Measurements from ENCODE around the gene SMIM5. TPM values are rescaled to one million over a fixed set of nuclear protein-coding genes. Genes with fewer than 3 reads are reported as not detected.
A peak's percentile ranks its signal among the peaks of the same experiment; 100 is the strongest.

Gene SMIM5
- total and polyA plus RNA-seq, 2 of the 13 experiments (the other 11 are each of a cell fraction or from before 2014, with no cell fraction given): not detected

DNA sequence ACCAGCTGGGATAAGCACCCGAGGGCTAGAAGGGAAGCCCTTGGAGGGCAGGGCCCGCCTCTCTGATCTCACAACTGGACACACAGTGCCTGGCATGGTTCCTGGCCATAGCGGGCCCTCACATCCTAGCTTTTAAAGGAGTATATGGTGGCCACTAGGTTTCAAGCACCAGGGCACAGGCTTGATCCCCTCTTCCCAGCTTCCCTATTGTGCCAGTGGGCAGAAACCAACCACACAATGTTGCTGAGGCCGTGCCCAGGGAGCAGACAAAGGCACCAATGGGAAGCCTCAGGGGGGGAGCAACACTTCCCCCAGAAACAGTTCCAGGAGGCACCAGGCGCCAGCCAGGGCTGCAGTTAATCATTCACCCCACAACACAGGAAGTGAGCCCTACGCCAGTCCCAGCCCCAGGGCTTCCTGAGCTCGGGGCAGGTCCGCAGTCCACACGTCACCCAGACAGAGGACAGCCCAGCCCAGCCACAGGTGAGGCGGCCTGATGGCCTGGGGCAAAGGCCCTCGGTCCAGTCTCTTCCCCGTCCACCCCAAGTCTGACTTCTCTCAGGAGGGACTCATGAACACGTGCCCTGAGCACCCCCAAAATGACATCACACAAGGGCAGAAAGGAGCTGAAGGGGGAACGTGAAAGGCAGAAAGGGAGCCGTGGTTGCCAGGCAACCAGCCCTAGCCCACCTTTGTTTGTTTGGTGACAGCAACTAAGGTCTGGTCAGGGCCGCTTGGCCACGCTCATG lies 12.8 kb downstream of the SMIM5 start (continued):
- TF ChIP-seq SP5 (CRISPR knock-in tag; IDR thresholded peaks at IDR 0.05; ENCODE audit: borderline replicate concordance, low read depth) (peak; percentile 43; the same call in 1 of the 2 replicates), ZNF83 (CRISPR knock-in tag; IDR thresholded peaks at IDR 0.05; ENCODE audit: borderline replicate concordance) (peak; percentile 81; the same call in 1 of the 2 replicates), REL (CRISPR knock-in tag; conservative IDR thresholded peaks at IDR 0.05) (no peak), ZNF263 (CRISPR knock-in tag; IDR thresholded peaks at IDR 0.05) (no peak), ZNF766 (CRISPR knock-in tag; IDR thresholded peaks at IDR 0.05; ENCODE audit: borderline replicate concordance) (0 out of 2 replicates have a peak, but pooled peaks have one; percentile 58), MBD4 (IDR thresholded peaks at IDR 0.05; ENCODE audit: borderline replicate concordance, low read length) (no peak), TCF7L2 (IDR thresholded peaks at IDR 0.05; ENCODE audit: low read depth, low read length) (no peak), KAT8 (CRISPR knock-in tag; IDR thresholded peaks at IDR 0.05) (peak; percentile 87), ZNF510 (CRISPR knock-in tag; IDR thresholded peaks at IDR 0.05; ENCODE audit: low read depth) (no peak), ZNF883 (CRISPR knock-in tag; IDR thresholded peaks at IDR 0.05; ENCODE audit: not compliant biosample characterization) (peak; percentile 80), HOXA5 (CRISPR knock-in tag; IDR thresholded peaks at IDR 0.05) (peak; percentile 65; the same call in 1 of the 2 replicates), NR1H2 (CRISPR knock-in tag; IDR thresholded peaks at IDR 0.05; ENCODE audit: borderline replicate concordance, low read depth) (no peak), SALL1 (CRISPR knock-in tag; IDR thresholded peaks at IDR 0.05) (peak; percentile 60; the same call in 1 of the 2 replicates), RELA (CRISPR knock-in tag; IDR thresholded peaks at IDR 0.05) (peak; percentile 52; the same call in 1 of the 2 replicates), RFXANK (CRISPR knock-in tag; IDR thresholded peaks at IDR 0.05) (no peak; the same call in none of the 2 replicates), ZNF207 (IDR thresholded peaks at IDR 0.05; ENCODE audit: borderline replicate concordance) (no peak), TRIM24 (CRISPR knock-in tag; IDR thresholded peaks at IDR 0.05) (no peak)
- TF ChIP-seq, protein P1, sequence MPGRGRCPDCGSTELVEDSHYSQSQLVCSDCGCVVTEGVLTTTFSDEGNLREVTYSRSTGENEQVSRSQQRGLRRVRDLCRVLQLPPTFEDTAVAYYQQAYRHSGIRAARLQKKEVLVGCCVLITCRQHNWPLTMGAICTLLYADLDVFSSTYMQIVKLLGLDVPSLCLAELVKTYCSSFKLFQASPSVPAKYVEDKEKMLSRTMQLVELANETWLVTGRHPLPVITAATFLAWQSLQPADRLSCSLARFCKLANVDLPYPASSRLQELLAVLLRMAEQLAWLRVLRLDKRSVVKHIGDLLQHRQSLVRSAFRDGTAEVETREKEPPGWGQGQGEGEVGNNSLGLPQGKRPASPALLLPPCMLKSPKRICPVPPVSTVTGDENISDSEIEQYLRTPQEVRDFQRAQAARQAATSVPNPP (CRISPR knock-in tag; IDR thresholded peaks at IDR 0.05): no peak
- TF ChIP-seq, protein P2, sequence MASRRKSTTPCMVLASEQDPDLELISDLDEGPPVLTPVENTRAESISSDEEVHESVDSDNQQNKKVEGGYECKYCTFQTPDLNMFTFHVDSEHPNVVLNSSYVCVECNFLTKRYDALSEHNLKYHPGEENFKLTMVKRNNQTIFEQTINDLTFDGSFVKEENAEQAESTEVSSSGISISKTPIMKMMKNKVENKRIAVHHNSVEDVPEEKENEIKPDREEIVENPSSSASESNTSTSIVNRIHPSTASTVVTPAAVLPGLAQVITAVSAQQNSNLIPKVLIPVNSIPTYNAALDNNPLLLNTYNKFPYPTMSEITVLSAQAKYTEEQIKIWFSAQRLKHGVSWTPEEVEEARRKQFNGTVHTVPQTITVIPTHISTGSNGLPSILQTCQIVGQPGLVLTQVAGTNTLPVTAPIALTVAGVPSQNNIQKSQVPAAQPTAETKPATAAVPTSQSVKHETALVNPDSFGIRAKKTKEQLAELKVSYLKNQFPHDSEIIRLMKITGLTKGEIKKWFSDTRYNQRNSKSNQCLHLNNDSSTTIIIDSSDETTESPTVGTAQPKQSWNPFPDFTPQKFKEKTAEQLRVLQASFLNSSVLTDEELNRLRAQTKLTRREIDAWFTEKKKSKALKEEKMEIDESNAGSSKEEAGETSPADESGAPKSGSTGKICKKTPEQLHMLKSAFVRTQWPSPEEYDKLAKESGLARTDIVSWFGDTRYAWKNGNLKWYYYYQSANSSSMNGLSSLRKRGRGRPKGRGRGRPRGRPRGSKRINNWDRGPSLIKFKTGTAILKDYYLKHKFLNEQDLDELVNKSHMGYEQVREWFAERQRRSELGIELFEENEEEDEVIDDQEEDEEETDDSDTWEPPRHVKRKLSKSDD (CRISPR knock-in tag; IDR thresholded peaks at IDR 0.05; ENCODE audit: low read depth): peak; percentile 73; the same call in 1 of the 2 replicates
- TF ChIP-seq, protein P3, sequence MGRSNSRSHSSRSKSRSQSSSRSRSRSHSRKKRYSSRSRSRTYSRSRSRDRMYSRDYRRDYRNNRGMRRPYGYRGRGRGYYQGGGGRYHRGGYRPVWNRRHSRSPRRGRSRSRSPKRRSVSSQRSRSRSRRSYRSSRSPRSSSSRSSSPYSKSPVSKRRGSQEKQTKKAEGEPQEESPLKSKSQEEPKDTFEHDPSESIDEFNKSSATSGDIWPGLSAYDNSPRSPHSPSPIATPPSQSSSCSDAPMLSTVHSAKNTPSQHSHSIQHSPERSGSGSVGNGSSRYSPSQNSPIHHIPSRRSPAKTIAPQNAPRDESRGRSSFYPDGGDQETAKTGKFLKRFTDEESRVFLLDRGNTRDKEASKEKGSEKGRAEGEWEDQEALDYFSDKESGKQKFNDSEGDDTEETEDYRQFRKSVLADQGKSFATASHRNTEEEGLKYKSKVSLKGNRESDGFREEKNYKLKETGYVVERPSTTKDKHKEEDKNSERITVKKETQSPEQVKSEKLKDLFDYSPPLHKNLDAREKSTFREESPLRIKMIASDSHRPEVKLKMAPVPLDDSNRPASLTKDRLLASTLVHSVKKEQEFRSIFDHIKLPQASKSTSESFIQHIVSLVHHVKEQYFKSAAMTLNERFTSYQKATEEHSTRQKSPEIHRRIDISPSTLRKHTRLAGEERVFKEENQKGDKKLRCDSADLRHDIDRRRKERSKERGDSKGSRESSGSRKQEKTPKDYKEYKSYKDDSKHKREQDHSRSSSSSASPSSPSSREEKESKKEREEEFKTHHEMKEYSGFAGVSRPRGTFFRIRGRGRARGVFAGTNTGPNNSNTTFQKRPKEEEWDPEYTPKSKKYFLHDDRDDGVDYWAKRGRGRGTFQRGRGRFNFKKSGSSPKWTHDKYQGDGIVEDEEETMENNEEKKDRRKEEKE (IDR thresholded peaks at IDR 0.05): no peak
- TF ChIP-seq, protein P4, sequence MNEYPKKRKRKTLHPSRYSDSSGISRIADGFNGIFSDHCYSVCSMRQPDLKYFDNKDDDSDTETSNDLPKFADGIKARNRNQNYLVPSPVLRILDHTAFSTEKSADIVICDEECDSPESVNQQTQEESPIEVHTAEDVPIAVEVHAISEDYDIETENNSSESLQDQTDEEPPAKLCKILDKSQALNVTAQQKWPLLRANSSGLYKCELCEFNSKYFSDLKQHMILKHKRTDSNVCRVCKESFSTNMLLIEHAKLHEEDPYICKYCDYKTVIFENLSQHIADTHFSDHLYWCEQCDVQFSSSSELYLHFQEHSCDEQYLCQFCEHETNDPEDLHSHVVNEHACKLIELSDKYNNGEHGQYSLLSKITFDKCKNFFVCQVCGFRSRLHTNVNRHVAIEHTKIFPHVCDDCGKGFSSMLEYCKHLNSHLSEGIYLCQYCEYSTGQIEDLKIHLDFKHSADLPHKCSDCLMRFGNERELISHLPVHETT (CRISPR knock-in tag; conservative IDR thresholded peaks at IDR 0.05): peak; percentile 62; the same call in 1 of the 2 replicates
- TF ChIP-seq, protein P5, sequence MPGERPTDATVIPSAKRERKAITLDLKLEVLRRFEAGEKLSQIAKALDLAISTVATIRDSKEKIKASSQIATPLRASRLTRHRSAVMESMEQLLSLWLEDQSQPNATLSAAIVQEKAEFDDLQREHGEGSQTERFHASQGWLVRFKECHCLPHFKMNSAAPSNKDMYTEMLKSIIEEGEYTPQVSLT (CRISPR knock-in tag; IDR thresholded peaks at IDR 0.05; ENCODE audit: borderline replicate concordance, low read depth): no peak

Data from HepG2 (cell line).